HG03039 (cell line): Measurements from ENCODE around the gene MACROD2.

Experiments
- ATAC-seq: cut with Tn5 transposase; IDR thresholded peaks from one replicate; pipeline ENCODE4 v1.9.1; 2021; ENCODE audit warnings: mild to moderate bottlenecking, moderate library complexity; ENCODE audit not compliant: unreplicated experiment

Gene MACROD2

DNA sequence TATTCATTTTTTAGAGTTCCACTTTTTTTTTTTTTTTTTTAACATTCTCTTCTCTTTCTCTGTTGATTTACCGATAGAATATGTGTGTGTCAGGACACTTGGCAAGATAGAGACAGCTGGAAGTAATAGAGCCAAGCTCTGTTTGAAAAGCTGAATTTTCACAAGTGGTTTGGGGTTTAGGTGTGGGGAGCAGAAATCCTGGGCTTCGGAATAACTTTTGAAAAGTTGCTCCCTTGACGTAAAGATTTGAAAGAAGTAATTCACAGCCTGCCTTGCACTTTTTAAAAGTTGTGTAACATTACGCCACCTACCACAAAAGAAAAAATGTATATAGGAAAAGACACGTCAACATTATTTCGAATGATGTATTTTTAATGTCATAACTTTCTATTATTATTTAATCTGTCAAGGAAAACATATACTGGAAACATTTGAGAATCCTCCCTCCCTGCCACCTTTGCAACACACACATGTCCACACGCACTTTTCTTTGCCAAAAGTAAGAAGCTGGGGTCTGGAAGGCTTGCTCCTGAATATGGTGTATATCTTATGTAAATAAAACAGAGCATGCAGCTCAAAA, 1660.1 kb downstream of the MACROD2 start:
- no peak for ATAC-seq

GRCh38 chr20:15656124-15656523, 1660.8 kb downstream of the MACROD2 start:
- no peak for ATAC-seq

DNA sequence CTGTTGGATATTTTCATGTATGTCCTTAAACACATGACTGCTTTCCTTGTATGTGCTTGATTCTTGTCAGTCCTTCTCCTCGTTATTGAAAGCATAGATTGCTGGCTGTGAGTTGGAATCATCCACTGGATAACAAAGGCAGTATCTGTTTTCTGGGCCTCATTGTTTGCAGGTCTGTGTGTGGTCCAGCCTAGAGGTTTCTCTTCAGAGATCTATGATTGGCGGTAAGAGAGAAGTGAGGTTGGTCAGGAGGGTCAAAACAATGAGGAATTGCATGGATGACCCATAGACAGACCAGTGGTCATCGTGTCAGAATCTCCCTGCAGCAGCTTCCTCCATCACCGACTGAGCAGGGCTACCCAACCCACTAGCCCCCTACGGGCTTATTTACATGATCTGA, 1663.0 kb downstream of the MACROD2 start:
- ATAC-seq: no peak

DNA sequence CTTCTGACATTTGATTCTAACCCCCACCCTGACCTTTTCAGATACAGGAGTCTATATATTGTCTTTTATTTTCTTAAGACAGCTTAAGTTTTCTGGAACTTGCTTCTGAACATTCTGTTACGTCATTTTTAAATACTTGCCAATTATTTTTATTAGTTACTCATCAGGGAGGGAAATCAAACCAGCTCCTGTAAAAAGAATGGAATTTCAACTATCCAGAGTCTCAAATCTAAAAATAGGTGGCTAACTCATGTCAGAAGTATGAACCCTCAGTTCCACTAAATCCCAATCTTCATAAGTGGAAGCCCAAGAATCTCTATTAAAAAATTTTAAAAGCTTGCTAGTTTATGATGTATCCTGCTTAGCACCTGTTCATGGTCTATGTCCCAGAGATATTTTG, 1677.9 kb downstream of the MACROD2 start:
- ATAC-seq: no peak

DNA sequence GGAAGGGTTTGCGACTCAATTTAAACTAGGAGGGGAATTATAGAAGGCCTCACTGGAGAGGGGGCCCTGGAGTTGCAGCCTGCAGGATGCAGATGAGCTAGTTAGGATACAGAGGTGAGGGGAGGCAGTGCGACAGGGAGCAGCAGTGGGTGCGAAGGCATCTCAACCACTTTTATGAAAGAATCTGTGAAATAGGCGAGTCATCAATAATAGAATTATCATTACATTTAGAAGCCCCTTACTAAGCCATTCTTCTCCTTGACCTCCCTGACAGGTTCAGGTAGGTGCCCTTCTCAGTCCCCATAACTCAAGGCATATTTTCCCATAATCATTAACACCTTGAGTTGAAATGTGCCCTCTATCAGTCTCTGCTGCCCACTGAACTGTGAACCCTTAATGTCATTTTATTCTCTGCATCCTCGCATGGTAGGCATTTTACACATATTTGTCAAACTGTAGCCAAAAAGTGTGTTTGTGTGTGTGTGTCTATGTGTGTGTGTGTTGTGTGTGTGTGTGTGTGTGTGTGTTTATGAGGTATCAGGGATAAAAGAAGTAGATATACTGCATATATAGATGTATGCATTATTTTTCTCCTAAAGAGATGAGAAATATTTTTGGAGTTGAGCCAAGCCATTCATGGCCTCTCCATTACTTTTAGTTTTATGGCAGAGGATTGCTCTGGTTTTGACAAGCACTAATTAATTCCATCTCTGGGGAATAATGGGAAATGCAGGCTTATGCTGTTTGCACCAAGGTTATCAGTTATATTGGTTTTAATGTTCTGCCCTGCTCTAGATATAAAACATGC, 1679.1 kb downstream of the MACROD2 start:
- no peak for ATAC-seq

DNA sequence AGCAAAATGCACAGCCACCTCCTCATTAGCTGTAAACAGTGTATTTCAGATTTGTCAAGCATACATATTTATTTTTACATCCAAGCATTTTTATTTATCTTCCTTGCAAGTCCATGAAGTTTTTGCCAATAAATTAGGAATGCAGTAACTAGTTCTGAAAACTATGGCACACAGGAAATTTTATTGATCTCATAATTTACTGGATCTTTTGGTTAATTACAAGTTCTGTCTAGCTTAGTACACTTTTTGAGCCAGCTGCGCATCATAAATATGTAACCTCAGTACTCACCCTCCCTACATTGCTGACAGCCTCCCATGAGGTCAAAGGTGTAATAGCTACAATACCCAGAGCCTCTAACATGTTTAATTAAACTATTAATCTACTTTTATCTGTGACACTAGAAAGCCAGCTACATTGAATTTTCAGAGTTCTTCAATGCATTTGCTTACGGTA, 1679.8 kb downstream of the MACROD2 start:
- ATAC-seq: no peak

DNA sequence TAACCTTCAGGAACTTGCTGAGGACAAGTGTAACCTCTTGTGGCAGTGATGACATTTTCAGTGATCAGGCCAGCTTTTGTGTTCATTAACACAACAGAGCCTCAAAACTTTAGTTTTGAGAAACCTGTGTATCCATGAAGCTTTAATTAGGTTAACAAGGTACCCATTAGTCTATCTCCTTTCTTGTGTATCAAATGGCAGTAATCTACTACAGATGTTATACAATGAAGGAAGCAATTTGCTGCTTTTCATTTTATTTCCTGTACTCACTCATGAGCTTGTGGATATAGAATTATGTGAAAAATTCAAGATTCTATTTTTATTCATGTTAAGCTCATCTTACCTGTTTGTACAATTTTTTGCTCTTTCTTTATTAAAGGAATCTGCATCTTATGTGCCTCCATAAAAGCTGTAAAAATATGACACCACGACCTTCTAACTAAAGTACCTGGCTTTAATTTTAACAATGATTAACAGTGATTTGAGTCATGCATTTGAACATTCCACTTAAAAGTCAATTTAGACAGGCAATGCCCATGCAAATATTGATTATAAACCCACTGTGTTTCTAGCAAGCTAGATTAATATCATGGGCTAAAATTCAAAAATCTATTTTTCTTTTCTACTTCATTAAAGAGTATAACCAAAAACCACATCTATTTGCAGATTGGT, 1680.6 kb downstream of the MACROD2 start:
- ATAC-seq: no peak

DNA sequence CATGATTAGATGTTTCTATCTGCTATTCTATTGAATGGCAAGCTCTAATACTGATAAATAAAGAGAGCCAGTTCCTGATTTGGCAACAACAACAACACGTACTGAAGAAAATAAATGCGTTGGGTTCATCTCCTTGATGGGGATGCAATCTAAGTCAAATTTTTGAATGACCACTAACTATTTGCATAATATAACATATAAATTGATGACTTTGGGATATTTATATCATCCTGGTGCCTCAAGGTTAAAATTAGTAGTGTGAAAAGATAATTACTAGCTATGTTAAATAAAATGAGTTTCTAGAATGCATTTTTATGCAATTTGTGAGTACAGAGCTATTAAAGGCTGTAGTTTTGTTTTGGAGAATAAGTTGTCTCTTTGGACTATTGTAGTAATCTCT, 1681.5 kb downstream of the MACROD2 start:
- ATAC-seq: no peak

- no peak for ATAC-seq
Observed at GRCh38 chr20:15682690-15683089, 1687.4 kb downstream of the MACROD2 start.

GRCh38 chr20:15692570-15692969, 1697.3 kb downstream of the MACROD2 start:
- no peak for ATAC-seq

DNA sequence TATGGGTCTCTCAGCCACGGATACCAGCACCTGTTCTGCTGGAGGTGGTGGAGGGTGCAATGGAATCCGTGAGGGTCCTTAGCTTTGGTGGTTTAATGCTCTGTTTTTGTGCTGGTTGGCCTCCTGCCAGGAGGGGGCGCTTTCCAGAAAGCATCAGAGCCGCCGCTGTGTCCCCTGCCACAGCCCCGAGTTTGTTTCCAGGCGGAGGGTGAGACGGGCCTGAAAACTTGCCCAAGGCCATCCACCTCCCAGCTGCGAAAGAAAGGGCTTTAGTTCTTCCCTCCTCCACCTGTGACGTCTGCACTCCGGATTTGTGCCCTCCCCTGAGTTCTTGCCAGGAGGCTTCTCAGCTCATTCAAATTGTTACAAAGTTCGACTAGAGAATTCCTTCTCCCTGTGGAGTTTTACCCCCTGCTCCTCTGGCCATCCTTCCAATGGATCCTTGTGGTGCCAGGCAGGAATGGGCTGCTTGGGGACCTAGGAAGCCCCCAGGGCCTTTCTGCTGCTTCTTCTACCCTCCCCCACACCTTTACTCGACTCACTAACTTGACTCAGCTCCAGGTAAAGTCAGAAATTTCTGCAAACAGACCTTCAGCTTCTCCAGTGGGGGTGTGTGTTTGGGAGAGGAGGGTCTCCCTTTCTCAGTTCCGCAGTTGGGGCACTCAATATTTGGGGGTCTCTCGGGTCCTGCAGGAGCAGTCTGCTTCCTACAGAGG, 1704.3 kb downstream of the MACROD2 start:
- no peak for ATAC-seq

DNA sequence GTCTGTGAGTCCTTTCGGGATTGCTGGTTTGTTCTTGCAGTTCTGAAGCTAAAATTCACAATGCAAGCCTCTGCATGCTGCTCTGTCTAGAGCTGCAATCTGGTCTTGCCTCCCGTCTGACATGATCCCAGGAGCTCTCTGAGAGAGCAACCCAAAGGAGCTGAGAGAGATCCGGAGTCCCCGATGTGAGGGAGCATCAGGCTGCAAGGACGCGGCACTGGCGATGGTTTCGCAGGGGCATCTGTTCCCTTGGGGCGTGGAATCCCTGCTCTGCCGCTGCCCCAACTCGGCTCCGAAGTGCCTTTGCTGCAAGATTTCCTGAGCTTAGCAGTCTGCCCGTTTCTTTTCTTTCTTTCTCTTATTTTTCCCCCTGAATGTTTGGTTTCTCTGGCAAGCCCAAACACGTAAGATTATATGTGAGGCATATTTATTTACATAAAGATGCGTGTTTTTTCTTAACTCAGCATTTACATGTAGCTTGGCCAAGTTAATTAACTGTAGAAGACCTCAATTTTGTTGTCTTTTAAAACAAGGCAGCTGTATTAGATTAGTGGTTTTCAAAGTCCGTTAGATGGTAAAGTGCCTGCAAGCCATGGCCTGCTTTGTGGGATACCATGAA, 1704.9 kb downstream of the MACROD2 start:
- no peak for ATAC-seq

DNA sequence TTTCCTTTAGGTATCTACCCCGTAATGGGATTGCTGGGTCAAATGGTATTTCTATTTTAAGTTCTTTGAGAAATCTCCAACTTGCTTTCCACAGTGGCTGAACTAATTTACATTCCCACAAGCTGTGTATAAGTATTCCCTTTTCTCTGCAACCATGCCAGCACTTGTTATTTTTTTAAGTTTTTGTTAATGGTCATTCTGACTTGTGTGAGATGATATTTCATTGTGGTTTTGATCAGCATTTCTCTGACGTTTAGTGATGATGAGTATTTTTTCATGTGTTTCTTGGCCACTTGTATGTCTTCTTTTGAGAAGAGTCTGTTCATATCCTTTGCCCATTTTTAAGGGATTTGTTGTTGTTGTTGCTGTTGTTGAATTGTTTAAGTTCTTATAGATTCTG, 1706.8 kb downstream of the MACROD2 start:
- ATAC-seq: no peak

DNA sequence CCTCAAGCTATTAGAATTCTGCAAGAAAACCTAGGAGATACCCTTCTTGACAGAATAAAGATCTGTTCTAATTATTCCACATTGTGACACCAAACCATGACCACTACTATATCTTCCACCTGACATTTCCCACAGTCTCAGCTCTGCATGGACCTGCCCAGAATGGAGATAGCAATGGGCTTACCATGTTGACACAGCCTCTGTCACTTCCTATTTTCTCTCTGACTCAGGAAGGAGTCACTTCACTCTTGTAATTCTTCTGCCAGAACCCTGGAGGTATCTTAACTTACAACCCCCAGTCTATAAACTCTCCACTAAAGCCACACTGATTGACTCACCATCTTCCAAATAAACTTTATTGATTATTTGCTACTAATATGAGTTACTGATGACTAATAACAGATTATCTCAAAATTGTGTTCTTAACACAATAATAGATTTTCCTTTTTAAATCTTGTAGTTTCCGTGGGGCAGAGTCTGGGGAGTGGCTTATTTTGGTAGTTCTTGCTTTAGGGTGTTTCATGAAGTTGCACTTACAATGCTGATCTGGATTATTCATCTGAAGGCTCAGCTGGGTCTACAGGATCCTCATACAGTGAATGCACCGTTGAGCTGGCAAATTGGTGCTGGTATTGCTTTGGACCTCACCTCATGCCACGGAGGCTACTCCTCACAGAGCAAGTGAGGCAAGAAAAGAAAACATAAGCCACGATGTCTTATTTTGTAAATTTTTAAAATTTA, 1708.0 kb downstream of the MACROD2 start:
- no peak for ATAC-seq

- ATAC-seq: no peak
Observed at GRCh38 chr20:15705975-15706374, 1710.7 kb downstream of the MACROD2 start.

DNA sequence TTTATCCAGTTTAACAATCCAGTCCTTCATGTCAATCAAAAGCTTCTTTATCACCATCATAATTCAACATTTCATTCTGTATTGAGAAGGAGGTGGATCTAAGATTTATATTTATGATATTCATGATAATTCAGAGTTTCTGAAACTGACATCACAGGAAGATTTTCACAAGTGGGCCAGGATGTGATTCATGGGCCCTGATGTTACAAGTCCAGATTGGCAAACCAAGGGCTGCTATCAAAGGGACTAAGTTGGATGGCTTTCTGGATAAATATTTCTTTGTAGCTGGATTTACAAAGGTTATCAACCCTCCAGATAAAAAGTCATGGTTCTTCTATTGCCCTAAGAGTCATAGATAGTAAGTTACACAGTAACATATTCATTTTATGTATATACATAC, 1711.4 kb downstream of the MACROD2 start:
- ATAC-seq: no peak

DNA sequence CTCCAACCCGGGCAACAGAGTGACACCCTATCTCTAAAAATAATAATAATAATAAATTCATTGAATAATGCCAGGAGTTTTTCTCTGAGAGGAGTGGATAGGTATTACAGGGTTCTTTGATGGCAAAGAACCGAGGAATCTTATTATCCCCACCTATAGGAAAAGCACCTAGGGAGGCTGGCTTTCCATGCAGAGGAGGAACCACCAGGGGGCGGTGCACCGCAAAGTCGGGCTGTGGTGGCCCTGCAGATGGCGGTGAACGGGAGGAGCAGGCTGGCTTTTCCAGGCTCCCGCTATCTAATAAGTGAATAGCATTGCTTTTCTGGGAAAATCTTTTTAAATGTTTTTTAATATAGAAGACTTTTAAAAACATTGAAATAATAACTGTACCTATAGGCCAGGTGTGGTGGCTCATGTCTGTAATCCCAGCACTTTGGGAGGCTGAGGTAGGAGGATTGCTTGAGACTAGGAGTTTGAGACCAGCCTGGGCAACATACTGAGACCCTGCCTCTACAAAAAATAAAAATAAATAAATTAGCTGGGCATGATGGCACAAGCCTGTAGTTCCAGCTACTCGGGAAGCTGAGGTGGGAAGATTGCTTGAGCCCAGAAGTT, 1713.8 kb downstream of the MACROD2 start:
- ATAC-seq: no peak

GRCh38 chr20:15710636-15711035, 1715.3 kb downstream of the MACROD2 start:
- ATAC-seq: no peak

DNA sequence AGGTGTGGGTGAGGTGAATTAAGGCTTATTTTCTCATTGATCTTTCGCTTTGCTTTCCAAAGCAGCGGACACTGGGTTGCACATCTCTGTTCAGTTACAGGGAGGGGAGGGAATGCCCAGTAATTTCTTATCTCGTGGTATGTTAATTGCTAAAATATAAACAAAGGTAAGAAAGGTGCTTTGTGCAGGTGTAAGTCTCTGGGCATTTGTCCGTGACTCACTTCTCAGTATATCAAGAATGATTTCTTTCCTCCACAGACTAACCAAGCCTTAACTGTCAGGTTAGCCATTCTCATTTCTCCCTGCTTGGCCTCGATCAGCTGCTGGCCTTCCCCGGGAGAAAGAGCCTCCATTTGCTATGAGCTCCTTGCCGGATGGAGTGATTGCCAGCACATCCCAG, 1715.9 kb downstream of the MACROD2 start:
- no peak for ATAC-seq

DNA sequence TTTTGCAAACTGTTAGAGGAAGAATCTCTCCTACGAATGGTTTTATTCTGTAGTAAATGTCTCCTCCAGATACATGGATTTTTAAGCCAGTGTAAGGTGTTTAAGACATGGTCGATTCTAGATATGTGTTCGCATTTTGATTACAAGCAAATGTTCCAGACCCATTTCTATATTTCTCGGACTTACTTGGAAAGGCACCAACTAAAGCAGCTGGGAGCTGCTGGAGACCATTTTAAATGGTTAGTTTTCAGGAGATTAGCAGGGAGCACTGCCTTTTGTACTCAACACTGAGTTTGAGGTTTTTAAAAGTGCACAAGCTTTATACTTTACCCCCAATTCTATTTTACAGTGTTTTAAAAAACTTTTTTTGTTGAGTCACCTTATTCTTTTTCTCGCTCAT, 1720.9 kb downstream of the MACROD2 start:
- ATAC-seq: no peak
